ENCODE data around the gene EPN3.

GRCh38 chr17:50573866-50574611 lies 41.5 kb downstream of the EPN3 start:
- TF ChIP-seq CTCF (IDR thresholded peaks at IDR 0.05) (no peak), POLR2A (IDR thresholded peaks at IDR 0.05) (no peak)

Data from uterus (tissue), 2 donors.